Mucosa of descending colon (tissue), 3 donors: ENCODE data around the gene DLGAP4. TPM values are rescaled to one million over a fixed set of nuclear protein-coding genes. Genes with fewer than 3 reads are reported as not detected.

ENCODE experiments used
- ATAC-seq: fragments of 200-7000 bp; cut with Tn5 transposase; one replicate; pipeline ENCODE4 v1.9.1; 2020; ENCODE audit warnings: mild to moderate bottlenecking, moderate library complexity
- DNase-seq, 3 donors: peaks; one replicate each; pipeline ENCODE4 v3.0.0-alpha.2; 2020
- H3K36me3 ChIP-seq: fragments of 200-600 bp; one replicate; pipeline ENCODE4 v1.8.0; 2021; ENCODE audit warnings: low read depth, mild to moderate bottlenecking
- H3K4me1 ChIP-seq: fragments of 200-600 bp; one replicate; pipeline ENCODE4 v1.8.0; 2021; ENCODE audit warnings: low read depth, mild to moderate bottlenecking
- H3K4me3 ChIP-seq: fragments of 200-600 bp; one replicate; pipeline ENCODE4 v1.8.0; 2021; ENCODE audit warnings: mild to moderate bottlenecking
- H3K9me3 ChIP-seq: fragments of 200-600 bp; one replicate; pipeline ENCODE4 v1.8.0; 2021; ENCODE audit warnings: mild to moderate bottlenecking
- CTCF ChIP-seq: fragments of 200-600 bp; IDR thresholded peaks from one replicate; pipeline ENCODE4 v1.8.0; 2022; ENCODE audit warnings: antibody characterized with exemption, mild to moderate bottlenecking
- intact Hi-C, 2 donors: fragments of 100-400 bp; cut with DNase I in 1 of 2; cut with micrococcal nuclease in 1 of 2; formaldehyde crosslinking; loops; one replicate each; pipeline versions ENCODE4 v1.11.0 to v1.11.1; 2022; cut with DNase I, micrococcal nuclease
- total RNA-seq, 3 donors: library from RNA; stranded (reverse); fragmentation: NEBNext Ultra II Directional in 2 of 3; extraction: Animal tissue kit (Norgen Biotek cat#: 25700) in 2 of 3; gene quantifications; one replicate each; pipeline versions ENCODE4 v1.2.1 to v1.2.4, GENCODE V29; 2021 to 2023
- donor health status: DM: no; HTN: no; CAD: no; lungs with moderate emphysema.
- donor health status: DM: no; HTN: no; CAD: no.
- donor health status: DM: no; HTN: yes; CAD: no.

The DLGAP4 gene
- total RNA-seq, 3 donors from 2014 or later, result 40.0 to 66.3 (median 43.5) TPM

DNA sequence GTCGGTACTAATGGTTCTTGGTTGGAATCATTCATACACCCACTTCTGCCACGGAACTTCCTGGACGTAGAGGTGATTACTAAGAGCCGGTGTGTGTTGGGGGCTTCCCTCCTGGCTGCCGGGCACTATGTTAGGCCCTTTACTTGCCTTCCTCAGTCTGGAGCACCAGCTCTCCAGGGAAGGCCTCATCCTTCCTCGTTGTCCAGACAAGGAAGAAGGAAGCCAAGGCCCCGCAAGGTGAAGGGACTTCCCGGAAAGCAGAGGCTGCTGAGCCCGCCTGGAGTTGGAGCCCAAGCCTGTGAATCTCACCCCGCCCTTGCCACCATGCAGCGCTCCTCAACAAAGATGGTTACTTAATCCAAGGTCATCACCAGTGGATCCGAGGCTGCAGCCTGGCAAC is 43.7 kb upstream of the DLGAP4 start:
- no peaks in the 10 kb centered on the region for H3K9me3 ChIP-seq
- H3K4me3 ChIP-seq, result no peak overlapping the region
- ATAC-seq, result no peak
- H3K4me1 ChIP-seq, result no peaks in the 10 kb centered on the region
- intact Hi-C loops, result no loop called here
- no peak for DNase-seq
- TF ChIP-seq CTCF, result no peak
- no peaks in the 10 kb centered on the region for H3K36me3 ChIP-seq

GRCh38 chr20:36264426-36265246 is 41.5 kb upstream of the DLGAP4 start:
- H3K36me3 ChIP-seq, result no peaks in the 10 kb centered on the region
- no peaks in the 10 kb centered on the region for H3K4me1 ChIP-seq
- intact Hi-C loops, result no loop called here
- no peak for TF ChIP-seq CTCF
- ATAC-seq (no peak), DNase-seq (no peak)
- H3K9me3 ChIP-seq, result no peaks in the 10 kb centered on the region
- H3K4me3 ChIP-seq, result no peak overlapping the region

- no peak for DNase-seq
- ATAC-seq, result no peak
- Histone ChIP-seq H3K36me3 (no peaks in the 10 kb centered on the region), H3K9me3 (no peaks in the 10 kb centered on the region), H3K4me1 (no peaks in the 10 kb centered on the region), H3K4me3 (no peak overlapping the region)
- no peak for TF ChIP-seq CTCF
- intact Hi-C loops, result no loop called here
Observed at GRCh38 chr20:36266189-36266588, 40.0 kb upstream of the DLGAP4 start.

DNA sequence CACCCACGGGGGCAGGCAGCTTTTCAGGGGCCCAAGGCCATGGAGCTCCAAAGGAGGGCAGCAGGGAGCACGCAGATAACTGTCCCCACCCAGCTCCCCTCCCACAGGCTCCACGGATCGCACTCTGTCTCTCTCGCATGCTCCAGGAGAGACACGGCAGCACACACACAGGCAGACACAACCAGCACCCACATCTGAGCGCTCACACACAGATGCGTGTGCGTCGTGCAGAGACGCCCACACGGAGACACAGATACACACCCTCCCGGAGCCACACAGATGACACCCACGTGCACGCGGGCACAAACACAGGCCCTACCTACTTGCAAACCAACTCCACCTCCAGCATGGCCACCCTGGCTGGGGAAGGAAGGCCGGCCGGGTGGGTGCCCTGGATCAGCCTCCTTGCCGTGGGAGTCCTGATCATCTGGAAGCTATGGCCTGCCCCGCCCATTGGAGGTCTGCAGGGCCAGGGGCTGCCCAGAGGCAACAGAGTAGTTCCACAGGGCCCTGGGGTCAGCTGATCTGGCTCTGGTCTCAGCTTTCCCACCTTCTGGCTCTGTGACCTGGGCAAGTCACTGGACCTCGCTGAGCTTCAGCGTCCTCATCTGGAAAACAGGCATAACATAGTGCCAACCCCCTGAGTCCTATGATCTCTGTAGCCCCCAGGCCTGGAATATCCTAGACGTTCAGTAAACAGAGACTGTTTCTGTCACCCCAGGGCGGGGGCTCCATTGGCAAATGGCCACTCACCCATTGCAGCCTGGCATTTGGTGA is 38.3 kb upstream of the DLGAP4 start:
- intact Hi-C loops, result no loop called here
- no peaks in the 10 kb centered on the region for H3K4me1 ChIP-seq
- no peaks in the 10 kb centered on the region for H3K9me3 ChIP-seq
- no peak overlapping the region for H3K4me3 ChIP-seq
- ATAC-seq (no peak), DNase-seq (no peak)
- TF ChIP-seq CTCF, result no peak
- no peaks in the 10 kb centered on the region for H3K36me3 ChIP-seq

GRCh38 chr20:36268440-36269342 is 37.4 kb upstream of the DLGAP4 start:
- no peaks in the 10 kb centered on the region for H3K36me3 ChIP-seq
- no peak overlapping the region for H3K4me3 ChIP-seq
- ATAC-seq (no peak), DNase-seq (no peak)
- no peaks in the 10 kb centered on the region for H3K9me3 ChIP-seq
- intact Hi-C loops, result no loop called here
- H3K4me1 ChIP-seq, result no peaks in the 10 kb centered on the region
- no peak for TF ChIP-seq CTCF
